GM19099 (cell line): ENCODE data around the gene ZNF716.

Source experiments
- POLR2A ChIP-seq: IDR thresholded peaks from 3 replicates; pipeline ENCODE4 v1.6.1; 2011; ENCODE audit warnings: low read depth; ENCODE audit not compliant: insufficient read length; ENCODE audit errors: extremely low read depth

The ZNF716 gene

DNA sequence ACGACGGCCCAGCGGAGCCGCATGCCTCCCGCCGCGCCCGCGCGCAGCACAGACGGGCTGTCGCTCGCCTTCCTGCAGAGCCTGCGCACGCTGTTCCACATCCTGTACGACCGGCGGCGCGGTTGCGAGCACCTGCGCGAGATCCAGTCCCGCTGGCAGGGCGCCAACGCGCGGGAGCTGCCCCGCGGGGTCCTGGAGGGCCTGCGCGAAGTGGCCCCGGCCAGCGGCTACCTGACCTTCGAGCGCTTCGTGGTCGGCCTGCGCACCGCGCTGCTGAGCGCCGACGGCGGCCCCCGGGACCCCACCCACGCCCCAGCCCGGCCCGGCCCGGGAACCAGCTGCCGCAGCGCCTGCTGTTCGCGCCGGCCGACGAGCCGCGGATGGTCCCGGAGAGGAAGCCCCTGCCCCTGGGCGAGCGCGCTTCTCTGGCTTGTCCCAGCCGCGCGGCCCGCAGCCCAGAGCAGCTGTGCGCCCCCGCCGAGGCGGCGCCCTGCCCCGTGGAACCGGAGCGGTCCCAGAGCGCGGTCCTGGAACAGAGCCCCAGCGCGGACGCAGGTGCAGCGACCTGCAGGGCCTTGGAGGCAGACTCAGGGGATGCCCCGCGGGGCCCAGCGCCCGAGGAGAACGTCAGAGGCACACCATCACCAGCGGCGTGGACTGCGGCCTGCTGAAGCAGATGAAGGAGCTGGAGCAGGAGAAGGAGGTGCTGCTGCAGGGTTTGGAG lies 25.3 kb upstream of the ZNF716 start:
- TF ChIP-seq POLR2A, result no peak

- TF ChIP-seq POLR2A, result no peak
Observed at GRCh38 chr7:57425239-57425944, 24.6 kb upstream of the ZNF716 start.

DNA sequence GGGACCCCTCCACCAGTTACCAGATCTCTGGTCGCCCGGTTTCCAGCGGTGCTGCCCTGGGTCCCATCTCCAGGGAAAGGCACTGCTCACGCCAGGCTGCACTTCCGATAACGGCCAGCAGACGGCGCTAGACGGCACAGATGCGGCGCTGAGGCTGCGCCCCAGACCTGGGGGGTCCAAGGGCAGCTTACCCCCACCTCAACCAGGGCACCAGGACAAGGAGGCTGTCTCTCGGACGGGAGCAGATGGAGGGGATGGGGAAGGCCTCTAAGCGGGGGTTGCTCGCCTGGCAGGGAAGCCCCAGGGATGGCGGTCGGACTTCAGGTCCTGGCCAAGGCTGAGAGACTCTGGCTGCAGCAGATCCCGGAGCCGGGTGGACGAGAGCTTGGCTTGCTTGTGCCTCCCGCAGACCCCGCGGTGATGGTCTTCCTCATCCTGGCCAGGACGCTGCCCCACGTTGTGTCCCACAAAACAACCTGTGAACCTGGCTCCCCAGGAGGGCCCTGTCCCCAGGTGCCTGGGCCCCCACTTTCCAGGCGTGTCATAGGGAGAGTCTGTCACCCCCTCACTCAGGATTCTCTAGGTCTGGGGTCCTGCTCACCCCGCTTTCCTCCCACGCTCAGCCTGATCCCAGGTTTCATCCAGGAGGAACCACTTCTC lies 23.9 kb upstream of the ZNF716 start:
- TF ChIP-seq POLR2A, result no peak

- no peak for TF ChIP-seq POLR2A
Observed at GRCh38 chr7:57426629-57427003, 23.4 kb upstream of the ZNF716 start.

DNA sequence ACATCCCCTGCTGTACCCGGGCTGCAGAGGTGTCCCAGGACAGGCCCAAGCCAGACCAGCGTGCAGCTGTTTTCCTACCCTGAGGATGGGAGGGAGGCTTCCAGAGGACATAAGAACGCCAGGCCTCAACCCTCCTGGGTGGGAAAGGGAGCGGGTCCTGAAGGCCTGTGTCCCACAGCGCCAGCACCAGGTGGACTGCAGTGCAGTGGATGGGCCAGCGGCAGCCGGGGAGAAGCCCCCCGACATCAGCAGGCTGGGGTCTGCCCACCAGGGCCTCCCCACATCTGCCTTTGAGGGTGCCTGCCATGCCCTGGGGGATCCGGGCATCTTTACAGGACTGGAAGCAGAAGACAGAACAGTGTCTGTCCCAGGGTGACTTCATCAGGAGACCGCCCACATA lies 22.8 kb upstream of the ZNF716 start:
- TF ChIP-seq POLR2A, result no peak

DNA sequence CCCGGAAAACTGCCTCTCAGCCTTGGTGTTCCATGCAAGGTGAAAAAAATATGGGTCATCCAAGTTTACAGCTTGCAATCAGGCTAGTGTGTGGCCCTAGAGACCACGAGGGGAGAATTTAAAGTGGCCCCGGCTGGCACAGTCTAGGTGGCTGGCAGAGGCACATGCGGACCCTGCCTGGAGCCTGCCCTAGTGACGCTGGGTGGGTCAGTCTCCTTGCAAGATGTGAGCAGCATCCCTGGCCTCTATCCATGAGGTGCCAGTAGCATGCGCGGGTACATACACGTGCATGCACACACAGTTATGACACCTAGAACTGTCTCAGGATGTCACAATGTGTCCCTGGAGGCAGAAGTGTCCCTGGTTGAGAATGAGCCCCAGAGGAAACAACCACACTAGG lies 22.4 kb upstream of the ZNF716 start:
- no peak for TF ChIP-seq POLR2A

DNA sequence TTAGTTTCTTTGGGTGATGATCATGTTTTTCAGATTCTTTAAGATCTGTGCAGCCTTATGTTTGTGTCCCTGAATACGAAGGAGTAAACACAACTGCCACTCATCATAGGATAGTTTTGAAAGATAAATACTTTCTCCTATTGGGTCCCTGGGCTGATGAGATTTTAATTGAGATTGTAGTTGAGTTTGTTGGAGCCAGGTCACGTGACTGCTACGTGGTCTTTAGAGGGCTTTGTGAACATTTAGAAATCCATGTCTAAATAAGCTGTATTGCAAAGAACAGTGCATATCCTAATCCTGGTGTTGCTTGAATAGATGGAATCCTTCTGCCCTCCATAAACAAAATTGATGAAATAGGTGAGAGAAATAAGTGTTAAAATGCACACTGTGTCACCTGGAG lies 17.4 kb upstream of the ZNF716 start:
- TF ChIP-seq POLR2A, result no peak

DNA sequence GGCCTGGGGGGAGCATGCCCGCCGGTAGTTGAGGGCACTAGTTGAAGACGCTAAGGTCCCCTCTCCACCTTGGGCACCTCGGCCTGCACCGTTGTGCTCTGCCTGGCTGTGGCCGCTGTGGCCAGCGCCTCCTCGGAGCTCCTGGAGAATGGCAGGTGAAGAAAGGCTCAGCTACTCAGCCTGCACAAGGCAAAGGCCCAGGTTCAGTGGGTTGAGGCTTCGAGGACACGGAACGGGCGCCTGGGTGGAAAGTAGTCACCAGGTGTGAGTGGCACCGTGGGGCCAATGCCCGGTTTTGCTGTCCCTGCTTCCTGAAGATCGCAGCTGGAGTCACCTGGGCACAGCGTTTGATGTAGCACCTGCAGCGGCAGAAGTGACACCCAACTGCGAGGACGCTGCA lies 12.4 kb upstream of the ZNF716 start:
- no peak for TF ChIP-seq POLR2A

DNA sequence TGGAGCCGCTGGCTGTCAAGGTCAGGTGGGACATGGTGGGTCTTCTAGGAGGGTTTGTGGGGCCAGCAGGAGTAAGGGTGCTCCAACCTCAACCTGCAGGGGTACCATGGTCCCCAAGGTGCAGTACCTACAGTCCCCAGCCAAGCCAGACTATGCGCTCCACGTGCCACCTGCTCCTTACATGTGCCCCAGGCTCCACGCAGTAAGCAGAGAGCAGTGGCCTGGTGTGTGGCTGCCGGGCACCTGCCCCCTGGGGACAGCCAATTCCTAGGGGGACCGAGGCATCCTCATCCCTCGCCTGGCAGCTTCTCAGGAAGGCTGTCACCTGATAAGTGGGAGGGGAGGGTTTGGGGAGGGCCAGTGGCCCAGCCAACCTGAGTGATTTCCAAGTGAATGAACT lies 11.7 kb upstream of the ZNF716 start:
- no peak for TF ChIP-seq POLR2A

GRCh38 chr7:57443567-57443966 lies 6.4 kb upstream of the ZNF716 start:
- TF ChIP-seq POLR2A, result no peak

DNA sequence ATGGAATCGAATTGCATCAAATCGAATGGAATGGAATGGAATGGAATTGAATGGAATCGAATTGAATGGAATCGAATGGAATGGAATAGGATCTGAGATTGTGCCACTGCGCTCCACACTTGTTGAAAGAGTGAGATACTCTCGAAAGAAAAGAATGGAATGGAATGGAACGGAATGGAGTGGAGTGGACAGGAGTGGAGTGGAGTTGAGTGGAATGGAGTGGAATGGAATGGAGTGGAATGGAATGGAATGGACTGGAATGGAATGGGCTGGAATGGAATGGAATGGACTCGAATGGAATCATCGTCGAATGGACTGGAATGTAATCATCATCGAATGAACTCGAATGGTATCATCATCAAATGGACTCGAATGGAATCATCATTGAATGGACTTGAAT lies 38.0 kb downstream of the ZNF716 start:
- no peak for TF ChIP-seq POLR2A

DNA sequence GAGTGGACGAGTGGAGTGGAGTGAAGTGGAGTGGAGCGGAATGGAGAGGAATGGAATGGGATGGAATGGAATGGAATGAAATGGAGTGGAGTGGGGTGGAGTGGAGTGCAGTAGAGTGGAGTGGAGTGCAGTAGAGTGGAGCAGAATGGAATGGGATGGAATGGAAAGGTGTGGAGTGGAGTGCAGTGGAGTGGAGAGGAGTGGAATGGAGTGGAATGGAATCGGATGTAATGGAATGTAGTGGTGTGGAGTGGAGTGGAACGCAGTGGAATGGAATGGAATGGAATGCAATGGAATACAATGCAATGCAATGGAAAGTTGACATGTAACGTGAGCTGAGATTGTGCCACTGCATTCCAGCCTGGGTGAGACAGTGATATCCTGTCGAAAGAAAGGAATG lies 46.4 kb downstream of the ZNF716 start:
- no peak for TF ChIP-seq POLR2A

DNA sequence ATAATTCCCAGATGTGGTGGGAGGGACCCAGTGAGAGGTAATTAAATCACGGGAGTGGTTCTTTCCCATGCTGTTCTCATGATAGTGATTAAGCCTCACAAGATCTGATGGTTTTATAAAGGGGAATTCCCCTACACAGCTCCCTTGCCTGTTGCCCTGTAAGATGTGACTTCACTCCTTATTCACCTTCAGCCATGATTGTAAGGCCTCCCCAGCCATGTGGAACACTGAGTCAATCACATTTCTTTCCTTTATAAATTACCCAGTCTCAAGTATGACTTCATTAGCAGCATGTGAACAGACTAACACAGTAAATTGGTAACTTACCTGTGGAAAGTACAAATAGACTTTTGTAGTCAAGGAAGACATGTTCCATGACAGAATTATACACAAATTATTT lies 55.2 kb downstream of the ZNF716 start:
- no peak for TF ChIP-seq POLR2A
